HG02981 (cell line): Measurements from ENCODE around the gene PROX1.

Experiments
- ATAC-seq: cut with Tn5 transposase; IDR thresholded peaks from one replicate; pipeline ENCODE4 v1.9.1; 2021; ENCODE audit warnings: mild to moderate bottlenecking, moderate library complexity; ENCODE audit not compliant: unreplicated experiment

PROX1 gene

GRCh38 chr1:213997038-213997771 lies 9.4 kb downstream of the PROX1 start:
- no peak for ATAC-seq

DNA sequence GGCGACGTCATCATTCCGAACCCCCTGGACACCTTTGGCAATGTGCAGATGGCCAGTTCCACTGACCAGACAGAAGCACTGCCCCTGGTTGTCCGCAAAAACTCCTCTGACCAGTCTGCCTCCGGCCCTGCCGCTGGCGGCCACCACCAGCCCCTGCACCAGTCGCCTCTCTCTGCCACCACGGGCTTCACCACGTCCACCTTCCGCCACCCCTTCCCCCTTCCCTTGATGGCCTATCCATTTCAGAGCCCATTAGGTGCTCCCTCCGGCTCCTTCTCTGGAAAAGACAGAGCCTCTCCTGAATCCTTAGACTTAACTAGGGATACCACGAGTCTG lies 10.0 kb downstream of the PROX1 start:
- no peak for ATAC-seq

- ATAC-seq, result no peak
These were observed 11.0 kb downstream of the PROX1 start for GRCh38 chr1:213998785-213999184.

- no peak for ATAC-seq
These were observed 12.0 kb downstream of the PROX1 start for GRCh38 chr1:213999732-214000131.

GRCh38 chr1:214002060-214002459 lies 14.3 kb downstream of the PROX1 start:
- no peak for ATAC-seq

- ATAC-seq, result no peak
These were observed 14.7 kb downstream of the PROX1 start for GRCh38 chr1:214002472-214002871.

DNA sequence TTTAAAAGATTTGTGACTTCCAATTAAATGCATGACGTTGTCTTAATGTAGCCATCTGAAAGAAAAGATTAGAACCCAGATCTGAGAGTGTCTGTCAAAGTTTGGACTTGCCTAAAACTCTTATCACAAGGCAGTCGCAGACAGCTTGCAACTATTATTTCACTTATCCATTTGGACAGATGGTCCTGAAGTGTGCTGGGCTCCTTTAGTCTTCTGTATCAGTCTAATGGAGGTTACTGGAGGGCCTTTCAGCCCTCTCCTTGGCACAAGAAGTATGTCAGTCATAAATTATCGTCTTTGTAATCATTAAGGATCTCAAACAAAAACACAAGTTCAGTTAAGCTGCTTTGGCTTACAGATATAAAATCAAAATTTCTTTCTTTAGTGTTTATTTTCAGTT lies 15.5 kb downstream of the PROX1 start:
- ATAC-seq, result no peak

DNA sequence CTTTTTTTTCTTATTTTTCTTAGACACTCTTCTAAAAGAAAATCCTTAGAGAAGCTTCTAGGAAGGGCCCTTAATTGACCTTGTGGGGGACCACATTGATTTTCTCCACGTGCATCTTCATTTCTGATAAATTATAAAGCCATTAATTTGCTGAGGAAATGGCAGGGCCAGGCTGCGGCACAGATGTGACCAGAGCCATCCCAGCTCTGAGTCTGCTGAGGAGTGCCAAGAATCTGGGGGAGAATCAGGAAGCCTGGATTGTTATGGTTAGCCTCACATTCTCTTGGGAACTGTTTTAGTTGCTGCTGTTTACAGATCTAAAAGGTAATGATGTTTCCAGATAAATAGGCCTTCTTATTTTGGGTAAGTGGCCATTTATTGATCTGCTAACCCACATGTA lies 16.2 kb downstream of the PROX1 start:
- ATAC-seq, result no peak

GRCh38 chr1:214004795-214005194 lies 17.0 kb downstream of the PROX1 start:
- ATAC-seq, result no peak

GRCh38 chr1:214005708-214006107 lies 17.9 kb downstream of the PROX1 start:
- no peak for ATAC-seq

DNA sequence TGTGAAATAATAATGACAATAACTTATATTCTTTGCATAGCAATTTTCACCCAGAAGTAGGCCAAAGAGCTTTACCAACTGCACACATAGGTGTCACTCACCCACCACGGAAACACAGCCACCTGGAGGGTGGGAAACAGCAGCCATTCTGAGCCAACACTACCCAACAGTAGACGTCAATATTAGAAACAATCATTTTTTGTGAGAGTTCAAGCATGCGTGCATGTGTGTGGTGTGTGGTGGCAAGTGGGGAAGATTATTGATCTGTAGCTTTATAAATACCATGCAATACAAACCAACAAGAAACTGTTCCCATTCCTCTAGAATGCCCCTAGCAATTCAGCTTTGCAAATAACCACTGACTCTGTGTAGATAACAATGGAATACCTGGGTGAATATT lies 19.1 kb downstream of the PROX1 start:
- no peak for ATAC-seq

DNA sequence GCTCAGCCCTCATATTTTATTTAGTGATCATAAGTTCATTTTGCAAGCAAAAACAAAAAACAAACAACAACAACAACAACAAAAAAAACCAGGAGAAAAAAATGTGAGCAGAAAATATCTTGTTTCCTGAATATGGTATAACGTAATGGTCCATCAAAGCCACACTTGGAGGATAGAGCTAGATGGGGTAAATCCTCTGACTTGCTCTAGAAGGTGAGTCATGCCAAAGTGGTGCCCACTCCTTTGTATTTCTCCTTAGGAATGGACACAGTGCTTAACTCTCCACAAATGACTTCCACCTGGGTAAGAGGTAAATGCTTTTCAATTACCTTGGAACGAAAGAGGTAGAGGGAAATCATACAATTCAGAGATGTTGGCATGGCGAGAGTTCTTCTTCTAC lies 20.6 kb downstream of the PROX1 start:
- no peak for ATAC-seq

- ATAC-seq, result no peak
These were observed 21.1 kb downstream of the PROX1 start for GRCh38 chr1:214008791-214009422.

GRCh38 chr1:214009423-214010196 lies 21.8 kb downstream of the PROX1 start:
- ATAC-seq, result no peak

DNA sequence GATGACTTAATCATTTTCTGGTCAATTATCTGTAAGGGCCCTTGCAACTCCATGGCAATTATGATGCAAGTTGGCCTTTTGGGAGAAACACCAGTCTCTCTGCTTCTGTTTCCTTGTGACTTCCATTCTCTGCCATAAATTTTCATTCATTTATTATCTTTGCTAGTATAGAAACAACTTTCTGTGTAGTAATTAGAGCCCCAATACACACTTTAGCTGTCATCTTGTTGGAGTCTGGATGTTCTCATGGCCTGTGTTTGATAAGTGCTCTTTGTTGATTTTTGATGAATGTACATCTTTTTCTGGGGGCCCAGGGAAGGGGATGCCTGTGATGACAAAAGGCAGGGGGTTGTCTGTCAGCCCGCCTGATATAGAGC lies 22.4 kb downstream of the PROX1 start:
- ATAC-seq, result no peak

GRCh38 chr1:214010717-214011116 lies 22.9 kb downstream of the PROX1 start:
- no peak for ATAC-seq

DNA sequence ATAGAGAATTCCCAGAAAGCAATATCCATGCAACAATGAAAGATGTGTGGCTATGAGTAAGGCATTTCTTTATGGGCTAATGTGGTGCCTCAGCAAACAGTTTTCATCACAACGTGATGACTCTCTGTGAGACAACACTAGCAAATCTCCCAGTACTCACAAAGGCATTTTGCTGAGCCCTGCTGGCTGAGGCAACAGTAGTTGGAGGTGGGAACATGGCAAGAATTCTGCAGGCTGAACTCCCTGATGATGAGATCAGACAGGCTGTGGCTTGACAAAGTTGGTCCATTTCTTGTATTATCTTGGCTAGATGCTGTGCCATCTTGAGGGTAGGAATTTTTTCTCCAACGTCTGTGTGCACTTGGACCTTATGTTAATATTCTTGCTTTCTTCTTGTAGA lies 24.6 kb downstream of the PROX1 start:
- ATAC-seq, result no peak

- no peak for ATAC-seq
These were observed 26.0 kb downstream of the PROX1 start for GRCh38 chr1:214013614-214014377.

- no peak for ATAC-seq
These were observed 27.0 kb downstream of the PROX1 start for GRCh38 chr1:214014730-214015129.

- ATAC-seq, result no peak
These were observed 29.6 kb downstream of the PROX1 start for GRCh38 chr1:214017191-214017982.
